T47D (cell line): ENCODE measurements around the gene PAWR.

Experiments used
- DNase-seq, 2 experiments: peaks; one replicate each; pipeline versions ENCODE4 v3.0.0 to v3.0.0-alpha.2; 2011 to 2012; ENCODE audit warnings: low read depth in 1 of 2, low spot score in 1 of 2
- JUND ChIP-seq: IDR thresholded peaks from 2 replicates; pipeline ENCODE4 v1.6.1; 2012; ENCODE audit warnings: low read depth
- in situ Hi-C: cut with HindIII; loops from 2 replicates; pipeline ENCODE4 v1.10.0; 2016; ENCODE audit warnings: low sequenced_read_pairs, low pct_unique_long_range_greater_than_20kb

The PAWR gene

GRCh38 chr12:79680051-79680450, 10.7 kb downstream of the PAWR start:
- in situ Hi-C loops, result no loop called here
- TF ChIP-seq JUND, result no peak
- DNase-seq, result no peak

DNA sequence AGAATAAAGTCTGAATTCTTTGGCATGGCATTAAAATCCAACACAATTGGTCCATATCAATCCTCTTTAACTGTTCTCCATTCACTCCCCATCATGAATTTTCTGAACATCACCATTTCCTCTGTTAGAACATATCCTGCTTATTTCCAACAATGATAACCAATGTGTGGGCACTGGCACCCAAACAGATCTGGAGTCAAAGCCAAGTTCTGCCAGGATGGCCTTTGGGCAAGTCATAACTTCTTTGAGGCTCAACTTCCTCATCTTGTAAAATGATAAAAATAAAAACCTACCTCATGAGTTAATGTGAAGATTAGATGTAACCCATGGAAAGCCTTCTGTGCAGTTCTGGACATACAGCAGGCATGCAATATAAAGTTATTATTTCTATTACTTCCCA, 12.5 kb downstream of the PAWR start:
- DNase-seq, result no peak
- in situ Hi-C loops, result no loop called here

DNA sequence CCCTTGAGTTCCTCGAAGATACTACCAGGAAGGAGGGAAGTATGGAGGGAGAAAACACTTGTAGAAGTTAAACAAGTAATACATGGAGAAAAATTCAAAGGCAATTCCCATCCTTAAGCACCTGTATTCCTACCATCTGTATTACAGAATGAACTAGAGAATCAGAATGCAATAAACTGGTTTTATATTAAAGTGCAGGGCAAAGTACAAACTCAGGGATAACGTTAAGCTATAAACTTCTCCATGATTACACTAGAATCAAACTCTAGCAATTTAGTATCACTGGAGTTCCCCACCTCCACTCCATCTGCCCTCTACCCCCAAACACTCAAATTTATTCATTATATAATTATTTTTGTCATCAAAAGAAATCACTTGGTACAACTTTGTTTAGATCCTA, 13.1 kb downstream of the PAWR start:
- in situ Hi-C loops, result no loop called here
- no peak for DNase-seq
- TF ChIP-seq JUND, result no peak

More for the DNA sequence above, 12.5 kb downstream of the PAWR start:
- no peak for TF ChIP-seq JUND

GRCh38 chr12:79676579-79676978, 14.2 kb downstream of the PAWR start:
- in situ Hi-C loops, result no loop called here
- no peak for DNase-seq
- no peak for TF ChIP-seq JUND

GRCh38 chr12:79674629-79675028, 16.1 kb downstream of the PAWR start:
- no peak for DNase-seq
- no peak for TF ChIP-seq JUND
- in situ Hi-C loops, result no loop called here

DNA sequence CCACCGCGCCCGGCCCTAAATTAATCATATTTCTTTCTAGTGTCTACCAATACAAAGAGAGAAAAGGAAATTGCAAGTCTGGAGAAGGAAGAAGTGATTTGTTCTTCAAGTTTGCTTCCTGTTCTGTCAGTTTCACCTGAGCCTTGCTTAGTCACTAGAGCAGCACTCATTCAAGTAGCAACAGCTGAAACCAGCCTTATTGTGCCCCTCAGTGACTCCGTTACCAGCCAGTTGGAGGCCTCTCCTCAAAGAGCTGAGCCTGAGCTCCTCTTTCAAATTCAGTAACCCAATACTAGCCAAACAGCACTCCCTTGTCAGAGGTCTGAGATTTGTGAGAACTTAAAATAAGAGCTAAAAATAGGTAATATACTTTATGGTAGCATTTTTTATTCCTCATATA, 17.4 kb downstream of the PAWR start:
- no peak for TF ChIP-seq JUND
- DNase-seq, result peak in 1 of 2 experiments; percentile 17
- in situ Hi-C loops, result no loop called here

DNA sequence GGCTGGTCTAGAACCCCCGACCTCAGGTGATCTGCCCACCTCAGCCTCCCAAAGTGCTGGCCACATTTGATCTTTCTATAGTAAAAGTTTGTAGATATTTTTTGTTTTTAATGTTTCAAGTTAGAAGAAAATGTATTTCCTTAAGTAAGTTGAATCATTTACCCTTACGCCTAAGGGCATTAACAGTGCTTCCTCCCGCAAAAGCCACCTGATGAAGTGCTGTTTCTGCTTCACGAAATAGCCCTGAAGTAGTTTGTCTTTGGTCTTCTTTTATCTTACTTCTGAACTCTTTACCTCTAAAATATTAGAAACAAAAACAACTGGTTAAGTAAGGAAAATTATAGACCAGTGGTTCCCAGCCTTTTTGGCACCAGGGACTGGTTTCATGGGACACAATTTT, 22.7 kb downstream of the PAWR start:
- DNase-seq, result no peak
- TF ChIP-seq JUND, result no peak
- in situ Hi-C loops, result no loop called here

DNA sequence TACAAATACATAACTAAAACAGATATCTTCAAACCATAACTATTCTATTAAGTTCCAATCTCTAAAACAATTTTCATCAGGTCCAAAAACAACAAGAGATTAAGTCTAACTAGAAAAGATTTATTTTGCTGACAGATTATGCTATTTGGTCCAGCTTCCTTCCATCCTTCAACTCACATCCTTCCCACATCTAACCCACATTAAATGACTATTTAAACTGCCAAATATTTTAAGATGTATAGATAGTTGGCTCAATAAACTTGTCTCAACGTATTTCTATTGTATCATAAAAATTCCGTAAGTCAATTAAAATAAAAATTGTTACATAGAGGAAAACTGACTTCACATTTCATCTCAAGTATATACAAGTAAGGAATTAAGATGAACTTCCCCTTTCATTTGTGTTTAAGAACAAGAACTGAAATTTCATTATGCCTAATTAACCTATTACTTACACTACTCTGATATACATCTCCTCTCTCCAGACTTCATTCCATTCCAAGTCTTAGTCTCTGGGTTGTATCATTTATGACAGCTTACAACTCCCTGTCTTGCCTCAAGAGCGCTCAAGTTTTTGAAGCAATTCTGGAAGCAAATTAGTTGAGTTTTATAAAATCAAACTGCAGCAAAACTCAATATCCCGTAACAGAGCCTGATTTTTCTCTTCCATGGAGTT, 25.4 kb downstream of the PAWR start:
- in situ Hi-C loops, result no loop called here
- no peak for TF ChIP-seq JUND
- DNase-seq, result no peak

DNA sequence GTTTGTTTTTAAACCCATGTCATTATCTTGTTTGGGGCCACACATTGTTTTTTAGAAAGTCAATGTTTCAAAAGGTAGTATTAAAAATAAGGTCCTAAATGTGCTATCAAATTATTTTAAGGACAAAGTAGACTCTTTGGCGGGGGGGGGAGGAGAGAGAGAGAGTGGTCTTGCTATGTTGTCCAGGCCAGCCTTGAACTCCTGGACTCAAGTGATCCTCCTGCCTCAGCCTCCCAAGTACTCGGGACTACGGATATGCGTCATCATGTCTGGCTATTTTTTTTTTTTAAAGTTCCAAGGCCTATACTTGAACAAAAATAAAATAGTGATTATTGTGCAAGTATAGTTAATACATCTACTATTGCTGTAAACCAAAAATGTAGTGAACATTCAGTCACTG, 26.2 kb downstream of the PAWR start:
- no peak for TF ChIP-seq JUND
- DNase-seq, result no peak
- in situ Hi-C loops, result no loop called here

DNA sequence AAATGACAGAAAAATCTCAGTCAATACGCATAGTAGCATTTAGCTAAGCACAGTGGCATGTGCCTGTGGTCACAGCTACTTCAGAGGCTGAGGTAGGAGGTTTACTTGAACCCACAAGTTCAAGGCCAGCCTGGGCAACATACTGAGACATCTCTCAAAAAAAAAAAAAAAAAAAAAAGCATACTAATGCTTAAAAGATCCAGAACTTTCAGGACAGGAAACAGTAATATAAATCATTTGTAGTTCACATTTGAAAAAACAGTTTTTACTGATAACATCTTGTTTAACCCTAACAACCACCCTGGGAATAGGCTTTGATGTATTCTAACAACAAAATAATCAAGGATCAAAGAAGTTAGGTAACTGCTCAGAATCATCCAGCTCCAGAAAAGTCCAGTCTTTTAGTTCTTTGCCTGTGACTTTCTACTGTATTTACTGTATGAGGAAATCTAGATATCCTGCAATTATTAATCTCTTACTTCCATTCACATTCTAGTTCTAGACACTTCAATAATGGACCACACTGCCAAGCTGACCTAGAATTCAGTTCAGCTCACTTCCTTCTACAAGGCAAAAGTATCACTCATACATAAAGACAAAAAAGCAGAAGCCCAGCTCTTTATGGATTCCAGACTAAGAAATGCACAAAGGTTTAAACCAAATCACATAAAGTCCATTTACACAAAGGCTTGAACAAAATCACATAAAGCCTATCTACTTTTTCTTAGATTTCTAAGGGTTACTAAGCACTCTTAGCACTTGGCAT, 28.5 kb downstream of the PAWR start:
- no peak for DNase-seq
- in situ Hi-C loops, result no loop called here
- TF ChIP-seq JUND, result no peak

DNA sequence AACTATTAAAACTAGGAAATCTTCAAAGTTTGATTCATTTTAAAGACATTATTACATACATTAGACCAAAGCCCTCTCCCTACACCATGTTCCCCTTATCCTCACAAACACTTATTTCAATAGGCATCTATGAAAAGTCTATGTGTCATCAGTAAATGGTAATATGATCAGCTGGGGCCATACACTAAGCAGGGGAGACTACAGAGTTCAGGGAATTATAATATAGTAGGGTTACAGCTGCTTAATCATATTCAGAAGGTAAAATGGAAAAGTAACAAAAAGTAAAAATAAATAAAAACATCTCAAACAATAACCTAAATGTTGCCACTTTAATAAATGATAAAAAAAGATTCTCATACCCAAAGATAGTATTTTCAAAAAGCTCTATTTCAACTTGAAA, 29.1 kb downstream of the PAWR start:
- in situ Hi-C loops, result no loop called here
- DNase-seq, result no peak
- no peak for TF ChIP-seq JUND

DNA sequence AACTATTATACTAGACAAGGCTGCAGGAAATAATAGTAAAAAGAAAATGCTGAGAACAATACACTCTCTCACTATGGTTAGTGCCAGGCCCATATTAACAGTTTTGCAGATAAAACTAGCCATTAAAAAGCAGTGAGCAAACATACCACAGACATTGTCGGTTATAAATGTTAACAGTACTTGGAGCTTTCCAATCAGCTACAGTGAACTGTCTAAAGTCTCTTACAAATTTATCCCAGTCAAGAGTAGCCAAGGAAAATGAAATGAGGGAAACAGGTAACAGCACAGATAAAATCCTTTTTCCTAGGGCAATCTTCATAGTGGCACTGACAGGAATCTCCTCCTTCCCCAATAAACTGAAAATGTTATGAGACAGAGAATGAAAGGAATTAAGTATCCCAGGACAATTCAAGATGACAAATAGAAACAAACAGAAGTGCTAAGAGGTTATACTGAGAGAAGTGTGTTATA, 30.8 kb downstream of the PAWR start:
- peak; percentile 52; the same call in 1 of the 2 replicates for TF ChIP-seq JUND
- in situ Hi-C loops, result no loop called here
- DNase-seq, result peak; percentile 38 to 46

- TF ChIP-seq JUND, result no peak
- in situ Hi-C loops, result no loop called here
- no peak for DNase-seq
Measured at GRCh38 chr12:79658221-79658620, 32.5 kb downstream of the PAWR start.

- no peak for TF ChIP-seq JUND
- no peak for DNase-seq
- in situ Hi-C loops, result no loop called here
Measured at GRCh38 chr12:79657136-79657535, 33.6 kb downstream of the PAWR start.
